ENCODE data around the gene PCNA.

Gene PCNA

GRCh38 chr20:5126512-5127203 is 6.9 kb upstream of the PCNA start, which contains the start of gene CDS2:
TSS of gene CDS2 (plus strand) at chr20:5127008. CDS start at chr20:5127093, 85 bp downstream.
- H3K4me3 ChIP-seq (ENCODE audit: low read depth, low read length) = peak within 1 kb of the TSS; percentile 72
- peak; percentile 23; the same call in 1 of the 2 replicates for TF ChIP-seq MYC (IDR thresholded peaks at IDR 0.05; ENCODE audit: low read depth, low read length)
- TF ChIP-seq, protein P1, sequence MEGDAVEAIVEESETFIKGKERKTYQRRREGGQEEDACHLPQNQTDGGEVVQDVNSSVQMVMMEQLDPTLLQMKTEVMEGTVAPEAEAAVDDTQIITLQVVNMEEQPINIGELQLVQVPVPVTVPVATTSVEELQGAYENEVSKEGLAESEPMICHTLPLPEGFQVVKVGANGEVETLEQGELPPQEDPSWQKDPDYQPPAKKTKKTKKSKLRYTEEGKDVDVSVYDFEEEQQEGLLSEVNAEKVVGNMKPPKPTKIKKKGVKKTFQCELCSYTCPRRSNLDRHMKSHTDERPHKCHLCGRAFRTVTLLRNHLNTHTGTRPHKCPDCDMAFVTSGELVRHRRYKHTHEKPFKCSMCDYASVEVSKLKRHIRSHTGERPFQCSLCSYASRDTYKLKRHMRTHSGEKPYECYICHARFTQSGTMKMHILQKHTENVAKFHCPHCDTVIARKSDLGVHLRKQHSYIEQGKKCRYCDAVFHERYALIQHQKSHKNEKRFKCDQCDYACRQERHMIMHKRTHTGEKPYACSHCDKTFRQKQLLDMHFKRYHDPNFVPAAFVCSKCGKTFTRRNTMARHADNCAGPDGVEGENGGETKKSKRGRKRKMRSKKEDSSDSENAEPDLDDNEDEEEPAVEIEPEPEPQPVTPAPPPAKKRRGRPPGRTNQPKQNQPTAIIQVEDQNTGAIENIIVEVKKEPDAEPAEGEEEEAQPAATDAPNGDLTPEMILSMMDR (IDR thresholded peaks at IDR 0.05; ENCODE audit: low read depth, low read length) = peak; percentile 58
- TF ChIP-seq POLR2A (IDR thresholded peaks at IDR 0.05; ENCODE audit: extremely low read depth, insufficient read length) = peak; percentile 57
- TF ChIP-seq, protein P2, sequence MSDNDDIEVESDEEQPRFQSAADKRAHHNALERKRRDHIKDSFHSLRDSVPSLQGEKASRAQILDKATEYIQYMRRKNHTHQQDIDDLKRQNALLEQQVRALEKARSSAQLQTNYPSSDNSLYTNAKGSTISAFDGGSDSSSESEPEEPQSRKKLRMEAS (IDR thresholded peaks at IDR 0.05; ENCODE audit: low read depth, low read length) = no peak; the same call in 1 of the 2 replicates
- DNase-seq (ENCODE audit: low read depth) = peak; percentile 100

DNA sequence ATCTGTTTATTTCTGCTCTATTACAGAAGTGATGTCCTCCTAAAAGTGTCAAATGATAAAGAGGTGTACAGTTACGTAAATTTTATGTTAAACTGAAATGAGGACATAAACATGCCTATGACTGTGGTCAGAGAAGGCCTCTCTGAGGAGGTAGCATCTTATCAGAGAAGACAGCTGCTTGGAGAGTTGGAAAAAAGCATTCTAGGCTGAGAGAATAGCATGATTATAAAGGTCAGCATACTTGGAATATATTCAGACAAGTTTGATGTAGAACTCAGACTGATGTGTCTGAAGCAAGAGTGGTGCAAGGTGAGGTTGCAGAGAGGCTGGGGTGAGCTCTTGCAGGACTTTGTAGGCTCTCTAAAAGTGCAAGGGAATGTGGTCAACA is 3.1 kb upstream of the PCNA start:
- no peak for DNase-seq (ENCODE audit: low read depth)
- no peak overlapping the region for H3K4me3 ChIP-seq (ENCODE audit: low read depth, low read length)
- no peak for TF ChIP-seq POLR2A (IDR thresholded peaks at IDR 0.05; ENCODE audit: extremely low read depth, insufficient read length)
- TF ChIP-seq, protein P2 (IDR thresholded peaks at IDR 0.05; ENCODE audit: low read depth, low read length) = no peak

DNA sequence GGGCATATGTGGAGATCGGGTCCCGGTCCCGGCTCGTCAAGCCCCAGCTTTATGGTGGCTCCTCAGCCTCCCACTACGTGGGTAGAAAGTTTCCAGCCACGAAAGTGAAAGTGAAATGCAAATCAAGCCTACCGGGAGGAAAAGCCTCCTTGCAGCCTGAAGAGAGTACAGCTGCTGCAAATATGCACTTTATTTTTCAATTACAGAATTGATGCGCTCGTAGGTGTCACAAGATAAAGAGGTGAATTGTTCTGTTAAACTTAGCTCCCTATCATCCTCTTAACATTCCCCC is 373 bp upstream of the PCNA start:
- DNase-seq (ENCODE audit: low read depth) = no peak
- peak overlapping the region; percentile 72 for H3K4me3 ChIP-seq (ENCODE audit: low read depth, low read length)
- TF ChIP-seq, protein P1 (IDR thresholded peaks at IDR 0.05; ENCODE audit: low read depth, low read length) = no peak
- TF ChIP-seq, protein P2 (IDR thresholded peaks at IDR 0.05; ENCODE audit: low read depth, low read length) = no peak
- TF ChIP-seq POLR2A (IDR thresholded peaks at IDR 0.05; ENCODE audit: extremely low read depth, insufficient read length) = no peak
- TF ChIP-seq MYC (IDR thresholded peaks at IDR 0.05; ENCODE audit: low read depth, low read length) = no peak

- DNase-seq (ENCODE audit: low read depth) = no peak
- TF ChIP-seq, protein P2 (IDR thresholded peaks at IDR 0.05; ENCODE audit: low read depth, low read length) = no peak; the same call in 1 of the 2 replicates
- TF ChIP-seq, protein P1 (IDR thresholded peaks at IDR 0.05; ENCODE audit: low read depth, low read length) = no peak
- TF ChIP-seq MYC (IDR thresholded peaks at IDR 0.05; ENCODE audit: low read depth, low read length) (peak; percentile 82; the same call in 1 of the 2 replicates), POLR2A (IDR thresholded peaks at IDR 0.05; ENCODE audit: extremely low read depth, insufficient read length) (no peak)
- peak overlapping the region; percentile 97 for H3K4me3 ChIP-seq (ENCODE audit: low read depth, low read length)
Observed at GRCh38 chr20:5119143-5119434, 669 bp downstream of the PCNA start.

GRCh38 chr20:5118220-5119142 is 1.3 kb downstream of the PCNA start:
- peak; percentile 37 for DNase-seq (ENCODE audit: low read depth)
- no peak for TF ChIP-seq MYC (IDR thresholded peaks at IDR 0.05; ENCODE audit: low read depth, low read length)
- TF ChIP-seq, protein P1 (IDR thresholded peaks at IDR 0.05; ENCODE audit: low read depth, low read length) = no peak
- TF ChIP-seq POLR2A (IDR thresholded peaks at IDR 0.05; ENCODE audit: extremely low read depth, insufficient read length) = no peak
- TF ChIP-seq, protein P2 (IDR thresholded peaks at IDR 0.05; ENCODE audit: low read depth, low read length) = no peak

GRCh38 chr20:5116875-5117274 is 2.9 kb downstream of the PCNA start:
- DNase-seq (ENCODE audit: low read depth) = no peak
- H3K4me3 ChIP-seq (ENCODE audit: low read depth, low read length) = peak overlapping the region; percentile 97
- no peak for TF ChIP-seq MYC (IDR thresholded peaks at IDR 0.05; ENCODE audit: low read depth, low read length)
- TF ChIP-seq, protein P1 (IDR thresholded peaks at IDR 0.05; ENCODE audit: low read depth, low read length) = no peak
- TF ChIP-seq, protein P2 (IDR thresholded peaks at IDR 0.05; ENCODE audit: low read depth, low read length) = no peak
- TF ChIP-seq POLR2A (IDR thresholded peaks at IDR 0.05; ENCODE audit: extremely low read depth, insufficient read length) = no peak

More at GRCh38 chr20:5118220-5119142, 1.3 kb downstream of the PCNA start:
- H3K4me3 ChIP-seq (ENCODE audit: low read depth, low read length) = peak overlapping the region; percentile 97

Measured in NB4 (cell line).